Measurements from ENCODE around the gene POLR3C.

GRCh38 chr1:145786271-145786670 lies 37.7 kb upstream of the POLR3C start:
- no peak for TF ChIP-seq POLR2A (IDR thresholded peaks at IDR 0.05)
- no peak for TF ChIP-seq CTCF (IDR thresholded peaks at IDR 0.05)

Measured in esophagus squamous epithelium (tissue), 4 donors.